ENCODE data around the gene SSBP3.

GRCh38 chr1:54247863-54248515 lies 158.2 kb downstream of the SSBP3 start:
- no peak for TF ChIP-seq YY1 (IDR thresholded peaks at IDR 0.05; ENCODE audit: insufficient read depth, insufficient read length)
- no peak for TF ChIP-seq ZNF274 (IDR thresholded peaks at IDR 0.05; ENCODE audit: low read depth, low read length)
